SK-N-MC (cell line): Measurements from ENCODE around the gene C12orf42.

ENCODE experiments used
- DNase-seq: peaks from one replicate; pipeline ENCODE4 v3.0.0-alpha.2; 2011; ENCODE audit warnings: low read depth, low spot score
- H3K27ac ChIP-seq: fragments of 200-600 bp; sonication (generic); 2 replicates; pipeline ENCODE4 v1.5.1; 2016; ENCODE audit warnings: mixed run types
- H3K36me3 ChIP-seq: fragments of 200-600 bp; sonication (generic); 2 replicates; pipeline ENCODE4 v1.6.1; 2017; ENCODE audit warnings: antibody characterized with exemption, low read length, mixed read lengths; ENCODE audit not compliant: insufficient read depth
- H3K4me3 ChIP-seq: fragments of 200-600 bp; sonication (generic); 2 replicates; pipeline ENCODE4 v1.5.1; 2016
- H3K9ac ChIP-seq: fragments of 200-600 bp; sonication (generic); 2 replicates; pipeline ENCODE4 v1.8.0; 2017; ENCODE audit warnings: mixed run types, mixed read lengths; ENCODE audit not compliant: insufficient read length
- H3K9me3 ChIP-seq: fragments of 200-600 bp; sonication (generic); 2 replicates; pipeline ENCODE4 v1.6.1; 2017; ENCODE audit warnings: low read depth, mild to moderate bottlenecking, antibody characterized with exemption, low read length, moderate library complexity, mixed read lengths
- EZH2 ChIP-seq: fragments of 200-600 bp; sonication (generic); IDR thresholded peaks from one replicate; pipeline ENCODE4 v1.6.1; 2017; ENCODE audit warnings: antibody characterized with exemption
- FOXP2 ChIP-seq: optimal IDR thresholded peaks from 2 replicates; pipeline ENCODE3; 2011; ENCODE audit warnings: mild to moderate bottlenecking, moderate library complexity; ENCODE audit not compliant: insufficient read depth; ENCODE audit errors: extremely low read length, control extremely low read depth
- POLR2AphosphoS5 ChIP-seq: IDR thresholded peaks from 2 replicates; pipeline ENCODE4 v1.6.1; 2012; ENCODE audit warnings: mild to moderate bottlenecking, low read depth, low read length, borderline replicate concordance

The C12orf42 gene

DNA sequence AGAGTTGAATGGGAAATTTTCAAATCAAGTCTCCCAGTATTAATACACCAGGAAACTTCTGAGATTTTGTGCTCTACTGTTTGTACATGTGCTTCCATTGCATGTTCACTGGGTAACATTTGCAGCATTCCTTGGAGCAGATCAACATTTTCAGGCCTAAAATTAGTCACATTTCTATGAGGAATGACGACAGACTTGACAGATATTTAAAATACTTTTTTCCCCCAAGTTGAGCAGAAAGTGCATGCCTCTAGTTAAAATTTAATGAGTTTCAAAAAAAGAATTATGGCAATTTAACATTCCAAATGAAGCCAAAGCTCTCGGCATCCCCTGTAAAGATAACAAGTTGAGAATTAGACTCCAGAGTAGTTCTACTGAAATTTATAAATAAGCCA, 72.3 kb downstream of the C12orf42 start:
- no peak for DNase-seq
- H3K27ac ChIP-seq = no peak overlapping the region
- no peaks in the 10 kb centered on the region for H3K9me3 ChIP-seq
- H3K36me3 ChIP-seq = no peaks in the 10 kb centered on the region
- H3K4me3 ChIP-seq = no peak overlapping the region
- no peak for TF ChIP-seq POLR2AphosphoS5
- TF ChIP-seq EZH2 = no peak
- H3K9ac ChIP-seq = no peak overlapping the region

DNA sequence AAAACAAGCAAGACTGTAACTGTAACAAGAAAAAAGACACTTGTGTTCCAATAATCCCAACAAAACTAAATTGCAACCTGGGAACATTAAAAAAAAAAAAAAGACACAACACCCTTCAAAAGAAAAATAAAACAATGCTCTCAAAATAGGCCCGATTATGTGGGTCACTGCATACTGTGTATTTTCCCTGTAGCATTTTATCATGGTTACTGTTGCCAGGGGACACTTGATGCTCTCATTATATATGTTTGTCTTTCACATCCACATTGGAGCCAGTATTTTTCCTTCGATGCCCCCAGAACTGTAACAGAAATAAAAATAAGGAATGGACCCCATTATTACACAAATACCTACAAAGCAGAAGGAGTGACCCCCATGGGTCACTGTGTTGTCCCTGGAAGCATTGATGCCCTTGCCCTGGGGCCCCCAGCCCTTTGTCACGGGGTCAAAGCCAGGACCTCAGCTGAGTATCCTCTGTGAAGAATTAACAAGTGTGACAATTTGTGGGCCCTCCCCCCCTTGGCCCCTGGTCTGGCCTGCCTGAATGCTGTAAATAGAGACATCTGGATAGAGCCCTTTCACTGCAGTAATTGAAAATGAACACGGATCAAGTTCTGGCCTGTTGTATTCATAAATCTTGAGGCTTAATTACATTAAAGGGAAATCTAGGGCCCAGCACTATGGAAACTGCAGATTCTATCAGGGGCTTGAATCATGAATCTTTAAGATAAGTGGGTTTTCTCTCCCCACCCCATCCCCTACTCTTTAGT, 72.8 kb downstream of the C12orf42 start:
- no peaks in the 10 kb centered on the region for H3K9me3 ChIP-seq
- H3K9ac ChIP-seq = no peak overlapping the region
- DNase-seq = no peak
- H3K36me3 ChIP-seq = no peaks in the 10 kb centered on the region
- H3K27ac ChIP-seq = no peak overlapping the region
- no peak overlapping the region for H3K4me3 ChIP-seq
- TF ChIP-seq FOXP2 = no peak
- TF ChIP-seq EZH2 = no peak
- no peak for TF ChIP-seq POLR2AphosphoS5

DNA sequence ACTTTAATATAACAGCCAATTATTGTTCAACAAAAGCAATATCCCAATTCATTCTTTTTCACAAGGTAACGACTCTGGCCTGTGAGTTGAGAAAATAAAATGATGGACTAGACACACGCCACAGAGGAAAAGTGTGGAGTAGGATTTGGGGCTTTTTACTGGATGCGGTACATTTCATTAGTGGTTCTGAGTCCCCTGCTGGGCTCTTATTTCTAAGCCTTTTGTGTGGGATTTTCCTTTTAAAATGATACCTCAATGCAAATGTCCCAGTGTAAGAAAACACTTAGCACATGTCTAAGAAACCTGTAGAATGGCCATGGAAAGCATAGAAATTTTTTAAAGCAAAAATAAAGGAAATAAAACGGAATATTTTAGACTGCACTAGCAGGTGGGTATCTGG, 73.4 kb downstream of the C12orf42 start:
- TF ChIP-seq EZH2 (no peak), FOXP2 (no peak), POLR2AphosphoS5 (no peak)
- Histone ChIP-seq H3K9ac (no peak overlapping the region), H3K27ac (no peak overlapping the region), H3K4me3 (no peak overlapping the region), H3K36me3 (no peaks in the 10 kb centered on the region), H3K9me3 (no peaks in the 10 kb centered on the region)
- DNase-seq = no peak

DNA sequence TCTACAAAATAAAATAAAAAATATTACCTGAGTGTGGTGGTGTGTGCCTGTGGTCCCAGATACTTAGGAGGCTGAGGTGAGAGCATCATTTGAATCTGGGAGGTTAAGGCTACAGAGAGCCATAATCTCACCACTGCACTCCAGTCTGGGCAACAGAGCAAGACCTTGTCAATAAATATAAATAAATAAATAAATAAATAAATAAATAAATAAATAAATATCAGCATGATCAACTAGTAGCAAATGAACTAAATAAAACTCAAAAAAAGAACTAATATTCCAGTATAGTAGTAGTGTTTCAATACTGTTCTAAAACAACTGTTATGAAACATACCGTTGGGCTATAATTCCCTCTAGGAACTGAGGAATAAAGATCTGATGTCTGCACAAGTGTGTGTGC, 74.4 kb downstream of the C12orf42 start:
- Histone ChIP-seq H3K9ac (no peak overlapping the region), H3K4me3 (no peak overlapping the region), H3K27ac (no peak overlapping the region), H3K36me3 (no peaks in the 10 kb centered on the region), H3K9me3 (no peaks in the 10 kb centered on the region)
- no peak for DNase-seq
- no peak for TF ChIP-seq FOXP2
- no peak for TF ChIP-seq EZH2
- TF ChIP-seq POLR2AphosphoS5 = no peak

DNA sequence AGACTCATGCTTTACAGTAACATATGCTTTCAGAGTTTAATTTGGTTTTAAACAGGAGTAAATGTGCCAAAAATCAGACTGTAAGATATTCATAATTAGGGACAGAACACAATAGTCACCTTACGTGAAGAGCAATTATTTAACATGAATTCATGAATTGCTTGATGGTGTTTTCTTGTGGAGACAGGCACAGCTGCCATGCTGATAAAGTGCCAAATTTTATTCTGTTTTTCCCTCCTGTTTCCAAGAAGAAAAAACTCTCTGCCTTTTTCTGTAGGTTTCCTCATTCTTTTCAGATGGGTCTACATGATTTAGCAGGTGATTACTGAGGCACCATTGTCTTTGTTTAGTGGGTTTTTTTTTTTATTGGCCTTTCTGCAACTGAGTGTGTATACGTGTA, 80.1 kb downstream of the C12orf42 start:
- TF ChIP-seq EZH2 (no peak), POLR2AphosphoS5 (no peak), FOXP2 (no peak)
- no peaks in the 10 kb centered on the region for H3K36me3 ChIP-seq
- DNase-seq = no peak
- no peak overlapping the region for H3K9ac ChIP-seq
- H3K27ac ChIP-seq = no peak overlapping the region
- no peaks in the 10 kb centered on the region for H3K9me3 ChIP-seq
- no peak overlapping the region for H3K4me3 ChIP-seq

DNA sequence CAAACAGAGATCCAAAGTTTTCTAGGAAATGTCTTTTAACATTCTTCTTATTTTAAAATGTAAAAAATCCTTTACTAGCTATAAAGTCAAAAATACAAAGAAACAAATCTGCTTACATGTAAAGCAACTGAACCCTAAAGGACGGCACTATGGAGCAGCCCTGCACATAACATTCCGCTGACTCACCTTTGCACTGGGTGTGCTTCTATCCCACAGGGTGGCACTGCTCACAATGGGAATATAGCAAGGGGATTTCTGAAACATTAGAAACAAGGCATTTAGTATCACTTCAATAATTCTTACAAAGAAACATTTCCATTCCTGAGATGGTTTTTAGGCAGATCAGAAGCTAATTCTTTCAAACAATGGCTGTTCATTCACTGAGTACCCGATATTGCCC, 94.3 kb downstream of the C12orf42 start:
- Histone ChIP-seq H3K9ac (no peak overlapping the region), H3K4me3 (no peak overlapping the region), H3K36me3 (no peaks in the 10 kb centered on the region), H3K27ac (no peak overlapping the region), H3K9me3 (no peaks in the 10 kb centered on the region)
- no peak for TF ChIP-seq FOXP2
- no peak for DNase-seq

DNA sequence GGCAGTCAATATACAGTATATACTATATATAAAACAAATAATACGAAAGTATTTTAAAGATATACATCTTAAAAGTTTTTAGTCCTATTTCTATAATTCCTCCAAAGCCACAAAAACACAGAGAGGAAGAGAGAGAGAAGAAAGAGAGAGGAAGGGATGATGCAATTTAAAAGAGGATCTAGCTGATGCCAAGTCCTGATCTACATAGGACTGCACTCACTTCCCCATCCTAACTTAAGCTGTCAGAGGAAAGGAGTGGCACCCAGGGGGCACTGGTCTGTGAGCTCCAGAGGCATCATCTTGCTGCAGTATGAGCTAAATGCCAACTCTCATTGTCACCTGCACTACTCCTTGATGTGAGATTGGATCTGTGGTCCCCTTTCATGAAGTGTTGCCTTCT, 95.8 kb downstream of the C12orf42 start:
- H3K9ac ChIP-seq = no peak overlapping the region
- H3K36me3 ChIP-seq = no peaks in the 10 kb centered on the region
- no peak overlapping the region for H3K4me3 ChIP-seq
- DNase-seq = no peak
- TF ChIP-seq POLR2AphosphoS5 = no peak
- no peak for TF ChIP-seq EZH2
- no peak for TF ChIP-seq FOXP2
- H3K27ac ChIP-seq = no peak overlapping the region
- H3K9me3 ChIP-seq = no peaks in the 10 kb centered on the region

DNA sequence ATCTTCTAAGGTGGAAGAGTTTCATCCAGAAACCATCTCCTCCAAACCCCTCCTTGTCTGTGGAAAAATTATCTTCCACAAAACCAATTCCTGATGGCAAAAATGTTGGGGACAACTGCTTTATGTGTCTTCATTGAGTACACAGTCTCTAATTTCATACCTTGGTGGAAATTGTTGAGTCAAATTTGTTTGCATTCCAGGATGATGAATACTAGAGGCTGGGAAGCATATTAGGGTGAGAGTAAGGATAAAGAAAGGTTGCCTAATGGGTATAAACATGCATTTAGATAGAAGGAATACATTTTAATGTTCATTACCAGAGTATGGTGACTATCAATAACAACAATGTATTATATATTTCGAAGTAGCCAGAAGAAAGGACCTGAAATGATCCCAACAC, 98.2 kb downstream of the C12orf42 start:
- H3K9me3 ChIP-seq = no peaks in the 10 kb centered on the region
- H3K36me3 ChIP-seq = no peaks in the 10 kb centered on the region
- H3K27ac ChIP-seq = no peak overlapping the region
- no peak overlapping the region for H3K9ac ChIP-seq
- TF ChIP-seq EZH2 = no peak
- TF ChIP-seq FOXP2 = no peak
- no peak for TF ChIP-seq POLR2AphosphoS5
- H3K4me3 ChIP-seq = no peak overlapping the region
- no peak for DNase-seq

DNA sequence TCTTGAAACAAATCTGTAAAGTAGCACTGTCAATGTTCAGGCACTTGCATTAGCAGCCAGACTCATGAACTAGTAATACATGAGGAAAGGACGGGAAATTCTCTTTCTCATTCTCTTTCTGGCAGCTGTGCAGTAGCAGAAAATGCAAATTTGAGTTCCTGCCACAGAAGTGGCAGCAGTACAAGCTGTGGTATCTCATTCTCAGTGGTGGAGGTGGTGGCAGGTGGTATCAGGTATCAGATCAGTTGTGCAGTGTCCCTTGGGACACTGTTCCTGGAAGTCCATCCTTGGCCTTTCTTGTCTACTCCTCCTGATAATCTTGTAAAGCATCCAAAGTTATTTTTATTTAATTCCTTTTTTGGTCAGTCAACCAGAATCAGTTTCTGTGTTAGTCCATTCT, 103.0 kb downstream of the C12orf42 start:
- Histone ChIP-seq H3K27ac (no peak overlapping the region), H3K4me3 (no peak overlapping the region), H3K9me3 (no peaks in the 10 kb centered on the region), H3K36me3 (no peaks in the 10 kb centered on the region), H3K9ac (no peak overlapping the region)
- DNase-seq = no peak
- no peak for TF ChIP-seq POLR2AphosphoS5
- TF ChIP-seq FOXP2 = no peak
- no peak for TF ChIP-seq EZH2
